Stimulated activated effector memory CD8-positive, alpha-beta T cell treated with anti-CD3 and anti-CD28 coated beads, Interleukin-12 subunit alpha, Interleukin-12 subunit beta, amount 100 ng/mL, for 72 hours (primary cell): ENCODE results near the gene TRAPPC12.
A peak's percentile ranks its signal among the peaks of the same experiment; 100 is the strongest.

Experiments used
- ATAC-seq: fragments of 150-1000 bp; cut with Tn5 transposase; 2 replicates; pipeline ENCODE4 v1.10.0; 2021
- DNase-seq, 2 donors: peaks; one replicate each; pipeline ENCODE4 v3.0.0; 2021 to 2022; ENCODE audit warnings: low spot score in 2 of 2
- H3K27ac Mint-ChIP-seq: one replicate; pipeline ENCODE4 v1.8.0; 2022; ENCODE audit warnings: mild to moderate bottlenecking, mixed read lengths
- H3K36me3 Mint-ChIP-seq: one replicate; pipeline ENCODE4 v1.8.0; 2022; ENCODE audit warnings: mild to moderate bottlenecking, mixed read lengths
- H3K4me1 Mint-ChIP-seq: one replicate; pipeline ENCODE4 v1.8.0; 2022; ENCODE audit warnings: mixed read lengths
- H3K4me3 Mint-ChIP-seq: one replicate; pipeline ENCODE4 v1.8.0; 2022; ENCODE audit warnings: mild to moderate bottlenecking, mixed read lengths
- H3K9me3 Mint-ChIP-seq: one replicate; pipeline ENCODE4 v1.8.0; 2022; ENCODE audit warnings: mixed read lengths

Gene TRAPPC12

GRCh38 chr2:3459185-3460015, 79.9 kb downstream of the TRAPPC12 start:
- no peak for DNase-seq
- Mint-ChIP-seq H3K4me3 (no peak overlapping the region), H3K36me3 (peaks cover 22% of the 10 kb centered on the region), H3K4me1 (peaks cover 5% of the 10 kb centered on the region), H3K9me3 (no peaks in the 10 kb centered on the region), H3K27ac (peak overlapping the region; percentile 34)
- no peak for ATAC-seq

- H3K27ac Mint-ChIP-seq: no peak overlapping the region
- H3K36me3 Mint-ChIP-seq: peaks cover 22% of the 10 kb centered on the region
- no peaks in the 10 kb centered on the region for H3K9me3 Mint-ChIP-seq
- no peak for ATAC-seq
- DNase-seq: no peak
- no peak overlapping the region for H3K4me3 Mint-ChIP-seq
- H3K4me1 Mint-ChIP-seq: peaks cover 5% of the 10 kb centered on the region
Observed at GRCh38 chr2:3460156-3460555, 80.7 kb downstream of the TRAPPC12 start.

GRCh38 chr2:3460831-3461800, 81.6 kb downstream of the TRAPPC12 start:
- no peak for DNase-seq
- H3K4me1 Mint-ChIP-seq: peaks cover 5% of the 10 kb centered on the region
- ATAC-seq: no peak
- H3K9me3 Mint-ChIP-seq: no peaks in the 10 kb centered on the region
- no peak overlapping the region for H3K4me3 Mint-ChIP-seq
- peaks cover 19% of the 10 kb centered on the region for H3K36me3 Mint-ChIP-seq
- peak overlapping the region; percentile 43 for H3K27ac Mint-ChIP-seq

GRCh38 chr2:3461801-3462492, 82.5 kb downstream of the TRAPPC12 start:
- DNase-seq: peak in 1 of 2 donors; percentile 62

GRCh38 chr2:3462493-3463104, 83.1 kb downstream of the TRAPPC12 start:
- Mint-ChIP-seq H3K4me3 (no peak overlapping the region), H3K27ac (no peak overlapping the region), H3K36me3 (peaks cover 25% of the 10 kb centered on the region), H3K4me1 (peaks cover 5% of the 10 kb centered on the region), H3K9me3 (no peaks in the 10 kb centered on the region)
- DNase-seq (no peak), ATAC-seq (no peak)

More at GRCh38 chr2:3461801-3462492, 82.5 kb downstream of the TRAPPC12 start:
- peak; percentile 38 for ATAC-seq
- Mint-ChIP-seq H3K27ac (peak overlapping the region; percentile 43), H3K4me1 (peaks cover 5% of the 10 kb centered on the region), H3K9me3 (no peaks in the 10 kb centered on the region), H3K4me3 (peak overlapping the region; percentile 10), H3K36me3 (peaks cover 19% of the 10 kb centered on the region)

GRCh38 chr2:3463186-3463835, 83.8 kb downstream of the TRAPPC12 start:
- Mint-ChIP-seq H3K27ac (no peak overlapping the region), H3K9me3 (no peaks in the 10 kb centered on the region), H3K4me1 (peaks cover 5% of the 10 kb centered on the region), H3K36me3 (peaks cover 24% of the 10 kb centered on the region), H3K4me3 (no peak overlapping the region)
- no peak for DNase-seq
- no peak for ATAC-seq

- no peak for ATAC-seq
Observed at GRCh38 chr2:3463944-3464343, 84.5 kb downstream of the TRAPPC12 start.

GRCh38 chr2:3464401-3465005, 85.0 kb downstream of the TRAPPC12 start:
- H3K4me3 Mint-ChIP-seq: no peak overlapping the region
- no peaks in the 10 kb centered on the region for H3K9me3 Mint-ChIP-seq
- no peak overlapping the region for H3K27ac Mint-ChIP-seq
- DNase-seq (no peak), ATAC-seq (no peak)
- H3K36me3 Mint-ChIP-seq: peaks cover 22% of the 10 kb centered on the region
- H3K4me1 Mint-ChIP-seq: peaks cover 5% of the 10 kb centered on the region

More at GRCh38 chr2:3463944-3464343, 84.5 kb downstream of the TRAPPC12 start:
- peaks cover 25% of the 10 kb centered on the region for H3K36me3 Mint-ChIP-seq
- H3K27ac Mint-ChIP-seq: no peak overlapping the region
- no peak overlapping the region for H3K4me3 Mint-ChIP-seq
- H3K9me3 Mint-ChIP-seq: no peaks in the 10 kb centered on the region
- H3K4me1 Mint-ChIP-seq: peaks cover 5% of the 10 kb centered on the region
- no peak for DNase-seq

- no peak for DNase-seq
- ATAC-seq: no peak
- Mint-ChIP-seq H3K4me1 (peaks cover 5% of the 10 kb centered on the region), H3K36me3 (peaks cover 26% of the 10 kb centered on the region), H3K9me3 (no peaks in the 10 kb centered on the region), H3K4me3 (no peak overlapping the region), H3K27ac (no peak overlapping the region)
Observed at GRCh38 chr2:3465328-3465727, 85.8 kb downstream of the TRAPPC12 start.

GRCh38 chr2:3465844-3466481, 86.5 kb downstream of the TRAPPC12 start:
- H3K9me3 Mint-ChIP-seq: no peaks in the 10 kb centered on the region
- DNase-seq: no peak
- H3K4me3 Mint-ChIP-seq: no peak overlapping the region
- ATAC-seq: no peak
- H3K4me1 Mint-ChIP-seq: peaks cover 5% of the 10 kb centered on the region
- no peak overlapping the region for H3K27ac Mint-ChIP-seq
- peaks cover 26% of the 10 kb centered on the region for H3K36me3 Mint-ChIP-seq

GRCh38 chr2:3466482-3466863, 87.0 kb downstream of the TRAPPC12 start:
- Mint-ChIP-seq H3K4me3 (no peak overlapping the region), H3K36me3 (peaks cover 30% of the 10 kb centered on the region), H3K4me1 (peaks cover 5% of the 10 kb centered on the region), H3K27ac (no peak overlapping the region), H3K9me3 (no peaks in the 10 kb centered on the region)
- ATAC-seq (no peak), DNase-seq (no peak)

GRCh38 chr2:3466966-3467365, 87.5 kb downstream of the TRAPPC12 start:
- Mint-ChIP-seq H3K4me3 (no peak overlapping the region), H3K27ac (no peak overlapping the region), H3K9me3 (no peaks in the 10 kb centered on the region), H3K36me3 (peaks cover 35% of the 10 kb centered on the region), H3K4me1 (peaks cover 1% of the 10 kb centered on the region)
- no peak for ATAC-seq
- no peak for DNase-seq

GRCh38 chr2:3467654-3468053, 88.2 kb downstream of the TRAPPC12 start:
- DNase-seq (no peak), ATAC-seq (no peak)
- Mint-ChIP-seq H3K27ac (peak overlapping the region; percentile 61), H3K36me3 (peaks cover 42% of the 10 kb centered on the region), H3K4me3 (no peak overlapping the region), H3K9me3 (no peaks in the 10 kb centered on the region), H3K4me1 (no peaks in the 10 kb centered on the region)
